K562 (cell line): ENCODE measurements around the gene EIF2S3. TPM values are rescaled to one million over a fixed set of nuclear protein-coding genes. Genes with fewer than 3 reads are reported as not detected.
A peak's percentile ranks its signal among the peaks of the same experiment; 100 is the strongest.

ENCODE experiments used
- ATAC-seq: fragments of 200-7000 bp; cut with Tn5 transposase; 3 replicates; pipeline ENCODE4 v1.9.1; 2020; ENCODE audit warnings: moderate library complexity
- BruUV-seq: library from RNA; stranded (reverse); fragments of 400-500 nt; replicated peaks from 2 replicates; lab custom pipeline; 2021; lab: Mats Ljungman, UMichigan
- CTCF ChIA-PET: fragments of 300-600 bp; formaldehyde crosslinking; extraction: SDS; loops from one replicate; lab custom pipeline; 2021; ENCODE audit warnings: low intra/inter-chr PET ratio; lab: Yijun Ruan, JAX
- POLR2A ChIA-PET: fragments of 300-600, 350-650 bp; sonication (Branson Sonifier 250); formaldehyde crosslinking; extraction: SDS; loops from one replicate; lab custom pipeline; 2021; ENCODE audit warnings: antibody characterized with exemption, inconsistent platforms; lab: Yijun Ruan, JAX
- DNase-seq, 4 experiments: peaks; one replicate each; pipeline versions ENCODE4 v3.0.0 to v3.0.0-alpha.2; 2011 to 2018; ENCODE audit warnings: low spot score in 3 of 4, mixed read lengths in 3 of 4; ENCODE audit errors: extremely low read depth in 1 of 4
- FAIRE-seq: peaks from 2 replicates; lab custom pipeline; 2011; peaks lifted over from hg19 to GRCh38; lab: Jason Lieb, UNC
- H2AFZ ChIP-seq: 2 replicates; pipeline ENCODE4 v1.6.0; 2011; ENCODE audit warnings: low read depth, low read length, control low read depth, inconsistent platforms
- H3K27ac ChIP-seq: fragments of 200-600 bp; 3 replicates; pipeline ENCODE4 v1.8.0; 2011; ENCODE audit warnings: low read depth, mild to moderate bottlenecking, control low read depth, inconsistent platforms, low read length, moderate library complexity, mixed read lengths; ENCODE audit errors: extremely low read depth
- H3K27me3 ChIP-seq, 2 experiments: fragments of 300-600 bp in 1 of 2; 2 replicates in 1 of 2; 3 replicates in 1 of 2; pipeline versions ENCODE4 v1.6.0 to v1.8.0; 2011; ENCODE audit warnings: inconsistent platforms in 2 of 2, low read length in 2 of 2, mild to moderate bottlenecking in 1 of 2, mixed read lengths in 1 of 2, moderate library complexity in 1 of 2; ENCODE audit not compliant: control insufficient read depth in 2 of 2, insufficient read depth in 2 of 2
- H3K36me3 ChIP-seq: fragments of 300-600 bp; 3 replicates; pipeline ENCODE4 v1.8.0; 2011; ENCODE audit warnings: mild to moderate bottlenecking, low read length, inconsistent platforms; ENCODE audit not compliant: control insufficient read depth, insufficient read depth
- H3K4me1 ChIP-seq, 2 experiments: fragments of 200-600 bp in 1 of 2; replicated peaks in 1 of 2; 2 replicates in 1 of 2; 3 replicates in 1 of 2; pipeline versions ENCODE4 v1.5.1 to v1.8.0; 2011; ENCODE audit warnings: inconsistent platforms in 2 of 2, low read length in 2 of 2, mild to moderate bottlenecking in 1 of 2, mixed read lengths in 1 of 2, moderate library complexity in 1 of 2; ENCODE audit not compliant: control insufficient read depth in 2 of 2, insufficient read depth in 2 of 2
- H3K4me2 ChIP-seq: 2 replicates; pipeline ENCODE4 v1.6.1; 2011; ENCODE audit warnings: low read length, control low read depth, inconsistent platforms, mixed read lengths; ENCODE audit not compliant: insufficient read depth
- H3K4me3 ChIP-seq: fragments of 200-600 bp; sonication (generic), shearing (Covaris generic); 2 replicates; pipeline ENCODE4 v1.5.1; 2016; ENCODE audit warnings: control low read depth, inconsistent platforms
- H3K79me2 ChIP-seq: fragments of 200-600 bp; 3 replicates; pipeline ENCODE4 v1.8.0; 2011; ENCODE audit warnings: low read length, inconsistent platforms; ENCODE audit not compliant: control insufficient read depth, insufficient read depth
- H3K9ac ChIP-seq, 2 experiments: 2 replicates each; pipeline versions ENCODE4 v1.6.0 to v1.6.1; 2011; ENCODE audit warnings: low read depth in 2 of 2, low read length in 2 of 2, control low read depth in 1 of 2, inconsistent platforms in 1 of 2, mild to moderate bottlenecking in 1 of 2, mixed read lengths in 1 of 2; ENCODE audit not compliant: insufficient read depth in 1 of 2
- H3K9me1 ChIP-seq: one replicate; pipeline ENCODE4 v1.6.0; 2011; ENCODE audit warnings: inconsistent platforms, mild to moderate bottlenecking, low read length, moderate library complexity; ENCODE audit not compliant: control insufficient read depth, insufficient read depth
- H3K9me3 ChIP-seq: replicated peaks from 2 replicates; pipeline ENCODE4 v1.5.1; 2011; ENCODE audit warnings: low read depth, low read length, inconsistent platforms; ENCODE audit not compliant: control insufficient read depth, insufficient read depth
- H4K20me1 ChIP-seq: replicated peaks from 2 replicates; pipeline ENCODE4 v1.6.1; 2011; ENCODE audit warnings: low read length, inconsistent platforms, mixed read lengths; ENCODE audit not compliant: control insufficient read depth, insufficient read depth
- CEBPG ChIP-seq, 3 experiments: fragments of 200-800 bp in 1 of 3; sonication (Bioruptor generic) in 1 of 3; sonication (generic) in 1 of 3; formaldehyde crosslinking in 1 of 3; IDR thresholded peaks in 2 of 3; conservative IDR thresholded peaks in 1 of 3; 2 replicates each; pipeline versions ENCODE4 v1.6.1 to v1.8.0; 2016 to 2022; ENCODE audit warnings: missing compliant biosample characterization in 2 of 3, missing genetic modification characterization in 2 of 3, mild to moderate bottlenecking in 1 of 3, missing genetic modification reagents in 1 of 3
- CXXC5 ChIP-seq: fragments of 250-450 bp; sonication (Bioruptor Pico); IDR thresholded peaks from 2 replicates; pipeline ENCODE4 v1.8.0; 2022; ENCODE audit warnings: inconsistent platforms, mild to moderate bottlenecking, moderate library complexity
- DNMT1 ChIP-seq: fragments of 450-650 bp; IDR thresholded peaks from 2 replicates; pipeline ENCODE4 v1.6.1; 2016; ENCODE audit warnings: antibody characterized with exemption, mild to moderate bottlenecking
- ESRRA ChIP-seq: fragments of 450-650 bp; IDR thresholded peaks from 2 replicates; pipeline ENCODE4 v1.6.1; 2014; ENCODE audit warnings: low read depth, mild to moderate bottlenecking, moderate library complexity, borderline replicate concordance
- FOXJ2 ChIP-seq: fragments of 200-800 bp; sonication (Bioruptor generic); IDR thresholded peaks from 2 replicates; pipeline ENCODE4 v1.6.1; 2016; ENCODE audit warnings: missing genetic modification characterization, missing compliant biosample characterization
- HDAC8 ChIP-seq: fragments of 450-650 bp; IDR thresholded peaks from 2 replicates; pipeline ENCODE4 v1.6.1; 2016; ENCODE audit warnings: mild to moderate bottlenecking, missing genetic modification characterization, moderate library complexity, missing compliant biosample characterization
- HMGN3 ChIP-seq: IDR thresholded peaks from 2 replicates; pipeline ENCODE4 v1.6.1; 2011; ENCODE audit warnings: borderline replicate concordance, low read depth, mild to moderate bottlenecking, mixed read lengths, low read length; ENCODE audit not compliant: insufficient read length; ENCODE audit errors: extremely low read depth
- HNRNPK ChIP-seq: fragments of 200-400 bp; formaldehyde crosslinking; IDR thresholded peaks from one replicate; pipeline ENCODE4 v1.6.1; 2018; ENCODE audit warnings: mild to moderate bottlenecking, low read depth, low read length; ENCODE audit not compliant: poor library complexity, severe bottlenecking
- HSF4 ChIP-seq: fragments of 250-450 bp; sonication (Bioruptor Pico); IDR thresholded peaks from 2 replicates; pipeline ENCODE4 v2.1.2; 2022; ENCODE audit warnings: mild to moderate bottlenecking, moderate library complexity, borderline replicate concordance
- MAZ ChIP-seq, 2 experiments: fragments of 450-650 bp in 1 of 2; sonication (generic) in 1 of 2; formaldehyde crosslinking; IDR thresholded peaks in 1 of 2; conservative IDR thresholded peaks in 1 of 2; 2 replicates each; pipeline versions ENCODE4 v1.4.0 to v1.5.0; 2020; ENCODE audit warnings: mild to moderate bottlenecking in 1 of 2, missing genetic modification reagents in 1 of 2
- NCOA6 ChIP-seq: fragments of 450-650 bp; IDR thresholded peaks from 2 replicates; pipeline ENCODE4 v1.6.1; 2017; ENCODE audit warnings: mild to moderate bottlenecking
- PREB ChIP-seq: sonication (generic); formaldehyde crosslinking; IDR thresholded peaks from 2 replicates; pipeline ENCODE4 v1.8.1; 2023; ENCODE audit warnings: mild to moderate bottlenecking, missing genetic modification reagents
- PURB ChIP-seq: sonication (generic); formaldehyde crosslinking; IDR thresholded peaks from 2 replicates; pipeline ENCODE4 v1.9.0; 2021; ENCODE audit warnings: low read depth, mild to moderate bottlenecking, missing genetic modification reagents
- RBFOX2 ChIP-seq: fragments of 200-400 bp; formaldehyde crosslinking; IDR thresholded peaks from 2 replicates; pipeline ENCODE4 v1.6.1; 2017; ENCODE audit warnings: low read depth, mild to moderate bottlenecking, low read length, moderate library complexity
- RNF2 ChIP-seq: sonication (generic); IDR thresholded peaks from 2 replicates; pipeline ENCODE4 v1.6.1; 2016
- SMARCC2 ChIP-seq: fragments of 450-650 bp; IDR thresholded peaks from 2 replicates; pipeline ENCODE4 v1.6.1; 2017; ENCODE audit warnings: antibody characterized with exemption, moderate library complexity, mild to moderate bottlenecking, low read depth
- SP1 ChIP-seq: sonication (generic); formaldehyde crosslinking; IDR thresholded peaks from 2 replicates; pipeline ENCODE4 v1.8.1; 2022; ENCODE audit warnings: mild to moderate bottlenecking, missing genetic modification reagents
- TCF7L2 ChIP-seq: fragments of 150-350 bp; IDR thresholded peaks from 2 replicates; pipeline ENCODE4 v1.6.1; 2016; ENCODE audit warnings: low read depth, mild to moderate bottlenecking, low read length, moderate library complexity
- ZFP30 ChIP-seq: fragments of 250-450 bp; sonication (Bioruptor Pico); IDR thresholded peaks from 2 replicates; pipeline ENCODE4 v1.8.0; 2022; ENCODE audit warnings: moderate library complexity, mild to moderate bottlenecking, inconsistent platforms, borderline replicate concordance
- ZNF134 ChIP-seq: fragments of 250-450 bp; sonication (Bioruptor Pico); conservative IDR thresholded peaks from 2 replicates; pipeline ENCODE4 v1.4.0; 2020
- ZNF511 ChIP-seq: sonication (generic); formaldehyde crosslinking; IDR thresholded peaks from 2 replicates; pipeline ENCODE4 v1.8.0; 2022; ENCODE audit warnings: mild to moderate bottlenecking, missing genetic modification reagents
- WGBS: fragments of 100-300 bp; shearing (Covaris generic); methylation state at CpG from one replicate; pipeline ENCODE4 v1.1.6; 2016; ENCODE audit warnings: low coverage, mixed read lengths; ENCODE audit not compliant: insufficient coverage; ENCODE audit errors: missing lambda C conversion rate; 5-methylcytosine and 5-hydroxymethylcytosine counted together
- in situ Hi-C: fragments of 300-500 bp; cut with MboI; formaldehyde crosslinking; loops from 4 replicates; pipeline ENCODE4 v1.15.0; 2018; ENCODE audit warnings: inconsistent platforms, mixed read lengths
- intact Hi-C: fragments of 100-400 bp; cut with micrococcal nuclease; formaldehyde crosslinking; loops from 2 replicates; pipeline ENCODE4 v1.14.2; 2022
- polyA plus RNA-seq, 8 experiments: library from polyadenylated mRNA; depleted of rRNA in 4 of 8; stranded (reverse) in 5 of 8; unstranded in 3 of 8; fragments of >200 nt; fragmentation: Nextera tagmentation in 2 of 8; fragmentation: Illumina TruSeq in 1 of 8; extraction: Ambion mirVana in 2 of 8; extraction: Trizol in 1 of 8; gene quantifications; 2 replicates each; pipeline versions ENCODE4 v1.2.1 to v1.2.3, GENCODE V29; 2011 to 2014; ENCODE audit warnings: inconsistent platforms in 1 of 8, missing spikeins in 1 of 8
- total RNA-seq, 7 experiments: library from RNA; depleted of rRNA in 6 of 7; stranded (reverse); fragments of >200 nt in 6 of 7; fragmentation: Illumina TruSeq in 2 of 7; extraction: Trizol in 2 of 7; gene quantifications; 2 replicates each; pipeline versions ENCODE4 v1.2.1 to v1.2.3, GENCODE V29; 2011 to 2021; ENCODE audit warnings: low replicate concordance in 1 of 7

EIF2S3 gene
- total and polyA plus RNA-seq, 9 of the 15 experiments (the other 6 are each of a cell fraction or from before 2014, with no cell fraction given), result 148 to 439 (median 275) TPM

GRCh38 chrX:24025741-24026403, 28.9 kb upstream of the EIF2S3 start:
- Histone ChIP-seq H3K4me2 (peak overlapping the region; percentile 99), H3K4me1 (peaks cover 12 to 17% of the 10 kb centered on the region in 2 experiments), H3K4me3 (peak overlapping the region; percentile 99), H4K20me1 (0 out of 2 replicates have a peak, but pooled peaks cover 3% of the 10 kb centered on the region), H3K27me3 (no peaks in the 10 kb centered on the region), H3K9me3 (no peaks in the 10 kb centered on the region), H2AFZ (peak overlapping the region; percentile 87), H3K27ac (peak overlapping the region; percentile 100), H3K9me1 (no peaks in the 10 kb centered on the region), H3K9ac (peak overlapping the region; percentile 96 to 99), H3K79me2 (peaks cover 47% of the 10 kb centered on the region), H3K36me3 (peaks cover 15% of the 10 kb centered on the region; the same call in 1 of the 3 replicates)
- CTCF ChIA-PET, result no interaction called here
- 0% methylated on average over 16 of the region's 46 CpGs for WGBS
- POLR2A ChIA-PET, result interaction anchor here (0.7 to 3.2 kb wide), 6 partner anchors 15 to 316 kb away, joined by 3 to 17 read pairs (median 3); partner anchors contain the start of genes APOO, CXorf58 and EIF2S3
- in situ Hi-C loops (no loop called here), intact Hi-C loops (loop anchor here (1.0 kb wide), 2 partner anchors 28 to 118 kb away; partner anchors contain the start of genes CXorf58 and EIF2S3)
- DNase-seq (no peak), FAIRE-seq (peak; percentile 76), ATAC-seq (peak; percentile 32)
- BruUV-seq, result TSS peak; percentile 88
- TF ChIP-seq HNRNPK, result peak; percentile 80
- peak; percentile 46 for TF ChIP-seq NCOA6
- peak; percentile 29; the same call in 1 of the 2 replicates for TF ChIP-seq SMARCC2
- 0 out of 2 replicates have a peak, but pooled peaks have one; percentile 78 for TF ChIP-seq HDAC8
- 0 out of 2 replicates have a peak, but pooled peaks have one; percentile 49 for TF ChIP-seq ZNF511
- TF ChIP-seq CEBPG (CRISPR knock-in tag; IDR thresholded peaks at IDR 0.05), result peak; percentile 93
- TF ChIP-seq CEBPG (tag; conservative IDR thresholded peaks at IDR 0.05 in 1 of 2, IDR thresholded peaks at IDR 0.05 in 1 of 2), result peak; percentile 99
- no peak for TF ChIP-seq PURB (CRISPR knock-in tag)
- TF ChIP-seq ZNF134 (CRISPR knock-in tag), result no peak
- no peak for TF ChIP-seq TCF7L2
- no peak for TF ChIP-seq PREB (CRISPR knock-in tag)
- TF ChIP-seq RNF2, result no peak
- 0 out of 2 replicates have a peak, but pooled peaks have one; percentile 40 for TF ChIP-seq SP1 (CRISPR knock-in tag)
- 0 out of 2 replicates have a peak, but pooled peaks have one; percentile 22 for TF ChIP-seq ESRRA
- TF ChIP-seq CXXC5 (CRISPR knock-in tag), result peak; percentile 52
- TF ChIP-seq HSF4, result no peak
- TF ChIP-seq MAZ (CRISPR knock-in tag; conservative IDR thresholded peaks at IDR 0.05 in 1 of 2, IDR thresholded peaks at IDR 0.05 in 1 of 2), result no peak; a peak in 1 of 4 replicates
- TF ChIP-seq DNMT1, result no peak
- no peak for TF ChIP-seq FOXJ2 (tag)
- peak; percentile 3 for TF ChIP-seq HMGN3
- TF ChIP-seq ZFP30, result no peak
- TF ChIP-seq RBFOX2, result peak; percentile 78
